ENCODE results near the gene CCDC69. TPM values are rescaled to one million over a fixed set of nuclear protein-coding genes. Genes with fewer than 3 reads are reported as not detected.
A peak's percentile ranks its signal among the peaks of the same experiment; 100 is the strongest.

The CCDC69 gene
- total RNA-seq, 1 donor from 2014 or later = 1.2 TPM

- Mint-ChIP-seq H3K4me1 (ENCODE audit: unreplicated experiment) (peaks cover 59% of the 10 kb centered on the region), H3K27ac (ENCODE audit: unreplicated experiment) (no peak overlapping the region), H3K36me3 (ENCODE audit: low read depth, unreplicated experiment) (peaks cover 5% of the 10 kb centered on the region), H3K9me3 (ENCODE audit: unreplicated experiment) (no peaks in the 10 kb centered on the region), H3K27me3 (ENCODE audit: unreplicated experiment) (peaks cover 2% of the 10 kb centered on the region), H3K4me3 (ENCODE audit: unreplicated experiment) (no peak overlapping the region)
- no peak for DNase-seq (ENCODE audit: low spot score)
- TF ChIP-seq CTCF (IDR thresholded peaks at IDR 0.05; ENCODE audit: unreplicated experiment) = no peak
Measured at GRCh38 chr5:151153766-151154272, 70.1 kb downstream of the CCDC69 start.

GRCh38 chr5:151153300-151153699 lies 70.6 kb downstream of the CCDC69 start:
- TF ChIP-seq CTCF (IDR thresholded peaks at IDR 0.05; ENCODE audit: unreplicated experiment) = no peak
- H3K27ac Mint-ChIP-seq (ENCODE audit: unreplicated experiment) = no peak overlapping the region
- H3K9me3 Mint-ChIP-seq (ENCODE audit: unreplicated experiment) = no peaks in the 10 kb centered on the region
- DNase-seq (ENCODE audit: low spot score) = no peak
- no peak overlapping the region for H3K4me3 Mint-ChIP-seq (ENCODE audit: unreplicated experiment)
- H3K27me3 Mint-ChIP-seq (ENCODE audit: unreplicated experiment) = peaks cover 6% of the 10 kb centered on the region
- peaks cover 60% of the 10 kb centered on the region for H3K4me1 Mint-ChIP-seq (ENCODE audit: unreplicated experiment)
- H3K36me3 Mint-ChIP-seq (ENCODE audit: low read depth, unreplicated experiment) = peaks cover 5% of the 10 kb centered on the region

- Mint-ChIP-seq H3K27me3 (ENCODE audit: unreplicated experiment) (peaks cover 7% of the 10 kb centered on the region), H3K9me3 (ENCODE audit: unreplicated experiment) (no peaks in the 10 kb centered on the region), H3K27ac (ENCODE audit: unreplicated experiment) (peak overlapping the region; percentile 50), H3K4me3 (ENCODE audit: unreplicated experiment) (no peak overlapping the region), H3K36me3 (ENCODE audit: low read depth, unreplicated experiment) (peaks cover 11% of the 10 kb centered on the region), H3K4me1 (ENCODE audit: unreplicated experiment) (peaks cover 56% of the 10 kb centered on the region)
- TF ChIP-seq CTCF (IDR thresholded peaks at IDR 0.05; ENCODE audit: unreplicated experiment) = no peak
- no peak for DNase-seq (ENCODE audit: low spot score)
Measured at GRCh38 chr5:151151793-151152192, 72.1 kb downstream of the CCDC69 start.

- Mint-ChIP-seq H3K9me3 (ENCODE audit: unreplicated experiment) (no peaks in the 10 kb centered on the region), H3K4me3 (ENCODE audit: unreplicated experiment) (no peak overlapping the region), H3K27me3 (ENCODE audit: unreplicated experiment) (peaks cover 7% of the 10 kb centered on the region), H3K36me3 (ENCODE audit: low read depth, unreplicated experiment) (peaks cover 12% of the 10 kb centered on the region), H3K4me1 (ENCODE audit: unreplicated experiment) (peaks cover 54% of the 10 kb centered on the region), H3K27ac (ENCODE audit: unreplicated experiment) (peak overlapping the region; percentile 86)
- TF ChIP-seq CTCF (IDR thresholded peaks at IDR 0.05; ENCODE audit: unreplicated experiment) = no peak
- DNase-seq (ENCODE audit: low spot score) = no peak
Measured at GRCh38 chr5:151151263-151151660, 72.6 kb downstream of the CCDC69 start.

GRCh38 chr5:151150471-151151262 lies 73.2 kb downstream of the CCDC69 start:
- Mint-ChIP-seq H3K27me3 (ENCODE audit: unreplicated experiment) (peaks cover 8% of the 10 kb centered on the region), H3K36me3 (ENCODE audit: low read depth, unreplicated experiment) (peaks cover 16% of the 10 kb centered on the region), H3K4me1 (ENCODE audit: unreplicated experiment) (peaks cover 54% of the 10 kb centered on the region), H3K4me3 (ENCODE audit: unreplicated experiment) (peak overlapping the region; percentile 44), H3K9me3 (ENCODE audit: unreplicated experiment) (no peaks in the 10 kb centered on the region), H3K27ac (ENCODE audit: unreplicated experiment) (peak overlapping the region; percentile 86)
- peak; percentile 29 for DNase-seq (ENCODE audit: low spot score)
- TF ChIP-seq CTCF (IDR thresholded peaks at IDR 0.05; ENCODE audit: unreplicated experiment) = no peak

Data from endothelial cell (in vitro differentiated cells).